Neural cell (in vitro differentiated cells): ENCODE data around the gene AP5B1. TPM values are rescaled to one million over a fixed set of nuclear protein-coding genes. Genes with fewer than 3 reads are reported as not detected.

Experiments used
- H2AFZ ChIP-seq: fragments of 200-600, 300-800 bp; sonication (generic), shearing (Covaris generic); 2 replicates; pipeline ENCODE4 v1.6.0; 2014; ENCODE audit warnings: low read depth, mild to moderate bottlenecking, antibody characterized with exemption, low read length, moderate library complexity
- H3F3A ChIP-seq: fragments of 200-600 bp; shearing (Covaris generic); 2 replicates; pipeline ENCODE4 v1.6.1; 2016; ENCODE audit warnings: mild to moderate bottlenecking, moderate library complexity, mixed read lengths, antibody characterized with exemption, low read length; ENCODE audit not compliant: insufficient read depth, poor library complexity, severe bottlenecking
- H3K27ac ChIP-seq: fragments of 200-600, 300-800 bp; sonication (generic), shearing (Covaris generic); 2 replicates; pipeline ENCODE4 v1.5.1; 2014; ENCODE audit warnings: mild to moderate bottlenecking, low read length, moderate library complexity
- H3K27me3 ChIP-seq: fragments of 300-800, 200-600 bp; sonication (generic), shearing (Covaris generic); 2 replicates; pipeline ENCODE4 v1.6.0; 2014; ENCODE audit warnings: mild to moderate bottlenecking, low read depth, low read length, moderate library complexity; ENCODE audit not compliant: insufficient read depth
- H3K36me3 ChIP-seq: fragments of 300-800, 200-600 bp; sonication (generic), shearing (Covaris generic); 2 replicates; pipeline ENCODE4 v1.5.1; 2014; ENCODE audit warnings: mild to moderate bottlenecking, antibody characterized with exemption, low read length, moderate library complexity; ENCODE audit not compliant: insufficient read depth
- H3K4me2 ChIP-seq: fragments of 300-800, 200-600 bp; sonication (generic), shearing (Covaris generic); 2 replicates; pipeline ENCODE4 v1.6.0; 2014; ENCODE audit warnings: mild to moderate bottlenecking, low read length
- H3K4me3 ChIP-seq: fragments of 300-800, 200-600 bp; sonication (generic), shearing (Covaris generic); 2 replicates; pipeline ENCODE4 v1.5.1; 2014; ENCODE audit warnings: mild to moderate bottlenecking, low read length, moderate library complexity
- H3K79me2 ChIP-seq: fragments of 200-600 bp; shearing (Covaris generic); replicated peaks from 2 replicates; pipeline ENCODE4 v1.6.0; 2014; ENCODE audit warnings: mild to moderate bottlenecking, low read length, moderate library complexity; ENCODE audit not compliant: insufficient read depth
- H3K9ac ChIP-seq: fragments of 300-800, 200-600 bp; sonication (generic), shearing (Covaris generic); 2 replicates; pipeline ENCODE4 v1.6.1; 2016; ENCODE audit warnings: mild to moderate bottlenecking, low read length, mixed read lengths
- H3K9me2 ChIP-seq: fragments of 200-600 bp; shearing (Covaris generic); 2 replicates; pipeline ENCODE4 v1.6.1; 2016; ENCODE audit warnings: mild to moderate bottlenecking, low read length, mixed read lengths; ENCODE audit not compliant: insufficient read depth
- H3K9me3 ChIP-seq: fragments of 200-600, 300-800 bp; sonication (generic), shearing (Covaris generic); 2 replicates; pipeline ENCODE4 v1.6.1; 2016; ENCODE audit warnings: mild to moderate bottlenecking, mixed run types, low read length, moderate library complexity, mixed read lengths
- H4K20me1 ChIP-seq: fragments of 200-600 bp; shearing (Covaris generic); 2 replicates; pipeline ENCODE4 v1.6.1; 2016; ENCODE audit warnings: mild to moderate bottlenecking, mixed run types; ENCODE audit not compliant: insufficient read depth
- EP300 ChIP-seq: fragments of 450-650 bp; conservative IDR thresholded peaks from 2 replicates; pipeline ENCODE4 v1.6.1; 2014; ENCODE audit warnings: antibody characterized with exemption, mild to moderate bottlenecking, moderate library complexity; ENCODE audit not compliant: poor library complexity, severe bottlenecking
- EZH2 ChIP-seq: fragments of 200-600, 300-800 bp; shearing (Covaris generic), sonication (generic); IDR thresholded peaks from 2 replicates; pipeline ENCODE4 v1.6.1; 2014; ENCODE audit warnings: antibody characterized with exemption, low read length, borderline replicate concordance, mild to moderate bottlenecking; ENCODE audit not compliant: insufficient read depth, poor library complexity, severe bottlenecking
- MXI1 ChIP-seq: fragments of 450-650 bp; conservative IDR thresholded peaks from 2 replicates; pipeline ENCODE4 v1.6.1; 2014; ENCODE audit warnings: antibody characterized with exemption, mild to moderate bottlenecking; ENCODE audit not compliant: poor library complexity, severe bottlenecking
- POLR2AphosphoS5 ChIP-seq: IDR thresholded peaks from 2 replicates; pipeline ENCODE4 v1.6.1; 2012
- RAD21 ChIP-seq: fragments of 450-650 bp; conservative IDR thresholded peaks from 2 replicates; pipeline ENCODE4 v1.6.1; 2014; ENCODE audit warnings: antibody characterized with exemption, mild to moderate bottlenecking, moderate library complexity
- SMC3 ChIP-seq: fragments of 450-650 bp; conservative IDR thresholded peaks from 2 replicates; pipeline ENCODE4 v1.6.1; 2014; ENCODE audit warnings: antibody characterized with exemption, mild to moderate bottlenecking, moderate library complexity; ENCODE audit not compliant: poor library complexity
- TAF1 ChIP-seq: IDR thresholded peaks from 2 replicates; pipeline ENCODE4 v1.6.1; 2012; ENCODE audit warnings: low read depth
- polyA plus RNA-seq: library from polyadenylated mRNA; depleted of rRNA; stranded (reverse); fragments of >200 nt; gene quantifications from 2 replicates; pipeline ENCODE4 v1.2.3, GENCODE V29; 2014
- TF ChIP-seq, protein P1 (sequence below): fragments of 450-650 bp; IDR thresholded peaks from 2 replicates; pipeline ENCODE4 v1.5.1; 2014; ENCODE audit warnings: antibody characterized with exemption, mild to moderate bottlenecking, moderate library complexity; ENCODE audit not compliant: poor library complexity, severe bottlenecking
- TF ChIP-seq, protein P2 (sequence below): IDR thresholded peaks from 2 replicates; pipeline ENCODE4 v1.6.1; 2012; ENCODE audit warnings: borderline replicate concordance

The AP5B1 gene
- polyA plus RNA-seq, 1 donor from 2014 or later = 0.52 TPM

DNA sequence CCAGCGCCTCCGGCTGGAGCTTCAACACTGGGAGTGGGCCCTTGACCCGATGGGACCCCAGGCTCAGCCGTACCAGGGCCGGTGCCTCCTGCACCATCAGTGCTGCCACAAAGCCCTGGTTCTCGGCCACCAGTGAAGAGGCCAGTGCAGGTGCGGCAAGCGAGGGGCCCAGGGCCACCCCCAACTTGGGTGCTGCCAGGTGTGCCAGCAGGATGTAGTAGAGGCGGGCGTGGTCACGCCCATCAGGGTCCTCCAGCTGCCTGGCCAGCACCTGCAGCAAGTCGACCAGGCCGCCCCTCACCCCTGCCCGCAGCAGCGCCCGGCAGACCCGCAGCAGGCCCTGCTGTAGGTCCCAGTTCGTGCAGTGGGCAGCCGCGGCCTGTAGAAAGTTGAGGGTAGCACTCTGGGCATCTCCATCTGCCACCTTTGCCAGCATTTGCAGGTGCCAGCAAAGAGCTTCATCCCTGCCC is 2.3 kb downstream of the AP5B1 start:
- H3K9me2 ChIP-seq = no peaks in the 10 kb centered on the region
- H3K4me2 ChIP-seq = no peak overlapping the region
- no peaks in the 10 kb centered on the region for H3F3A ChIP-seq
- no peak overlapping the region for H3K27ac ChIP-seq
- peaks cover 23% of the 10 kb centered on the region for H3K27me3 ChIP-seq
- H2AFZ ChIP-seq = no peak overlapping the region
- H3K79me2 ChIP-seq = no peaks in the 10 kb centered on the region
- H3K9me3 ChIP-seq = no peaks in the 10 kb centered on the region
- H4K20me1 ChIP-seq = no peaks in the 10 kb centered on the region
- no peak overlapping the region for H3K4me3 ChIP-seq
- no peaks in the 10 kb centered on the region for H3K36me3 ChIP-seq
- TF ChIP-seq, protein P1, sequence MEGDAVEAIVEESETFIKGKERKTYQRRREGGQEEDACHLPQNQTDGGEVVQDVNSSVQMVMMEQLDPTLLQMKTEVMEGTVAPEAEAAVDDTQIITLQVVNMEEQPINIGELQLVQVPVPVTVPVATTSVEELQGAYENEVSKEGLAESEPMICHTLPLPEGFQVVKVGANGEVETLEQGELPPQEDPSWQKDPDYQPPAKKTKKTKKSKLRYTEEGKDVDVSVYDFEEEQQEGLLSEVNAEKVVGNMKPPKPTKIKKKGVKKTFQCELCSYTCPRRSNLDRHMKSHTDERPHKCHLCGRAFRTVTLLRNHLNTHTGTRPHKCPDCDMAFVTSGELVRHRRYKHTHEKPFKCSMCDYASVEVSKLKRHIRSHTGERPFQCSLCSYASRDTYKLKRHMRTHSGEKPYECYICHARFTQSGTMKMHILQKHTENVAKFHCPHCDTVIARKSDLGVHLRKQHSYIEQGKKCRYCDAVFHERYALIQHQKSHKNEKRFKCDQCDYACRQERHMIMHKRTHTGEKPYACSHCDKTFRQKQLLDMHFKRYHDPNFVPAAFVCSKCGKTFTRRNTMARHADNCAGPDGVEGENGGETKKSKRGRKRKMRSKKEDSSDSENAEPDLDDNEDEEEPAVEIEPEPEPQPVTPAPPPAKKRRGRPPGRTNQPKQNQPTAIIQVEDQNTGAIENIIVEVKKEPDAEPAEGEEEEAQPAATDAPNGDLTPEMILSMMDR = no peak
- TF ChIP-seq SMC3 (no peak), MXI1 (no peak), RAD21 (no peak), EZH2 (no peak), POLR2AphosphoS5 (no peak), EP300 (no peak)
- TF ChIP-seq, protein P2, sequence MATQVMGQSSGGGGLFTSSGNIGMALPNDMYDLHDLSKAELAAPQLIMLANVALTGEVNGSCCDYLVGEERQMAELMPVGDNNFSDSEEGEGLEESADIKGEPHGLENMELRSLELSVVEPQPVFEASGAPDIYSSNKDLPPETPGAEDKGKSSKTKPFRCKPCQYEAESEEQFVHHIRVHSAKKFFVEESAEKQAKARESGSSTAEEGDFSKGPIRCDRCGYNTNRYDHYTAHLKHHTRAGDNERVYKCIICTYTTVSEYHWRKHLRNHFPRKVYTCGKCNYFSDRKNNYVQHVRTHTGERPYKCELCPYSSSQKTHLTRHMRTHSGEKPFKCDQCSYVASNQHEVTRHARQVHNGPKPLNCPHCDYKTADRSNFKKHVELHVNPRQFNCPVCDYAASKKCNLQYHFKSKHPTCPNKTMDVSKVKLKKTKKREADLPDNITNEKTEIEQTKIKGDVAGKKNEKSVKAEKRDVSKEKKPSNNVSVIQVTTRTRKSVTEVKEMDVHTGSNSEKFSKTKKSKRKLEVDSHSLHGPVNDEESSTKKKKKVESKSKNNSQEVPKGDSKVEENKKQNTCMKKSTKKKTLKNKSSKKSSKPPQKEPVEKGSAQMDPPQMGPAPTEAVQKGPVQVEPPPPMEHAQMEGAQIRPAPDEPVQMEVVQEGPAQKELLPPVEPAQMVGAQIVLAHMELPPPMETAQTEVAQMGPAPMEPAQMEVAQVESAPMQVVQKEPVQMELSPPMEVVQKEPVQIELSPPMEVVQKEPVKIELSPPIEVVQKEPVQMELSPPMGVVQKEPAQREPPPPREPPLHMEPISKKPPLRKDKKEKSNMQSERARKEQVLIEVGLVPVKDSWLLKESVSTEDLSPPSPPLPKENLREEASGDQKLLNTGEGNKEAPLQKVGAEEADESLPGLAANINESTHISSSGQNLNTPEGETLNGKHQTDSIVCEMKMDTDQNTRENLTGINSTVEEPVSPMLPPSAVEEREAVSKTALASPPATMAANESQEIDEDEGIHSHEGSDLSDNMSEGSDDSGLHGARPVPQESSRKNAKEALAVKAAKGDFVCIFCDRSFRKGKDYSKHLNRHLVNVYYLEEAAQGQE = no peak
- H3K9ac ChIP-seq = no peak overlapping the region

DNA sequence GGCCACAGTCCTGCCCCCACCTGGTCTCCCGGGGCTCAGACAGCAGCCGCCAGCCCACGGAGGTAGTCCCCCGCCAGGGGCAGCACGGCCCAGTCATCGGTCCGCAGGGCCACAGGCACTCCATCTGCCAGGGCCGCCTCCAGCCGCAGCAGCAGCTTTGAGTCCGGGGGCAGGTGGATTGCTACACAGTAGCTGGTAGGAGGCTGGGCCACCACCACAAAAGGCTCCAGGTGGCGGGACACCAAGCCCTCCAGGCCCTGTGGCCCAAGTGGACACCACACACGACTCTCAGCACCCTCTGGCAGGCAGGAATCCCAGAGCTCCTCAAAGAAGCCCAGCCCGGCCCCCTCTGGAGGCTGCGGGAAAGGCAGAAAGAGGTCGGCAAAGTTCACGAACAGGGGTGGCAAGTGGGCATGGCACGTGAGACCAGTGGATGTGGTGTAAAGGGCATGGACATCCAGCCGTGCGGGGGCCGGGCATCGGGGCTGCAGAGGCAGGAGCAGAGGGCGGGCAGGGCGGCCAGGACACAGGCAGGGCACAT is 2.9 kb downstream of the AP5B1 start:
- Histone ChIP-seq H3K4me3 (no peak overlapping the region), H2AFZ (no peak overlapping the region), H3K9me2 (no peaks in the 10 kb centered on the region), H3K9ac (no peak overlapping the region), H3K9me3 (no peaks in the 10 kb centered on the region), H4K20me1 (no peaks in the 10 kb centered on the region), H3K4me2 (no peak overlapping the region), H3F3A (no peaks in the 10 kb centered on the region), H3K27me3 (peaks cover 18% of the 10 kb centered on the region), H3K36me3 (no peaks in the 10 kb centered on the region), H3K27ac (no peak overlapping the region), H3K79me2 (no peaks in the 10 kb centered on the region)
- TF ChIP-seq, protein P2 = no peak
- TF ChIP-seq EP300 (no peak), MXI1 (no peak), TAF1 (no peak), SMC3 (no peak), POLR2AphosphoS5 (no peak), EZH2 (no peak)
